Tibial nerve (tissue), 4 donors: ENCODE results near the gene FLII. TPM values are rescaled to one million over a fixed set of nuclear protein-coding genes. Genes with fewer than 3 reads are reported as not detected.

ENCODE experiments used
- DNase-seq, 2 donors: peaks; one replicate each; pipeline ENCODE4 v3.0.0-alpha.2; 2019; ENCODE audit warnings: low spot score in 2 of 2
- H3K27ac ChIP-seq, 4 donors: fragments of 200-600 bp; sonication (generic) in 3 of 4; one replicate each; pipeline ENCODE4 v1.5.1; 2017 to 2019; ENCODE audit warnings: mild to moderate bottlenecking in 1 of 4
- H3K27me3 ChIP-seq, 2 donors: fragments of 200-600 bp; sonication (generic) in 1 of 2; one replicate each; pipeline versions ENCODE4 v1.5.1 to v1.6.0; 2017 to 2019
- H3K36me3 ChIP-seq, 3 donors: fragments of 200-600 bp; sonication (generic); one replicate each; pipeline ENCODE4 v1.5.1; 2018 to 2019
- H3K4me1 ChIP-seq, 4 donors: fragments of 200-600 bp; sonication (generic) in 3 of 4; one replicate each; pipeline ENCODE4 v1.5.1; 2017 to 2019
- H3K4me3 ChIP-seq, 4 donors: fragments of 200-600 bp; sonication (generic) in 3 of 4; one replicate each; pipeline ENCODE4 v1.5.1; 2017 to 2019; ENCODE audit warnings: mild to moderate bottlenecking in 1 of 4, moderate library complexity in 1 of 4
- H3K9me3 ChIP-seq, 4 donors: fragments of 200-600 bp; sonication (generic) in 3 of 4; one replicate each; pipeline ENCODE4 v1.5.1; 2017 to 2019
- CTCF ChIP-seq, 5 experiments: fragments of 200-600 bp in 3 of 5; fragments of 450-650 bp in 2 of 5; sonication (generic) in 3 of 5; IDR thresholded peaks; one replicate each; pipeline ENCODE4 v1.5.1; 2016 to 2019; ENCODE audit warnings: antibody characterized with exemption in 5 of 5, mild to moderate bottlenecking in 3 of 5, moderate library complexity in 2 of 5
- EP300 ChIP-seq, 2 donors: sonication (generic); formaldehyde crosslinking; IDR thresholded peaks; one replicate each; pipeline ENCODE4 v1.6.1; 2017; ENCODE audit warnings: antibody characterized with exemption in 2 of 2, mild to moderate bottlenecking in 1 of 2
- POLR2A ChIP-seq, 2 donors: fragments of 450-650 bp; IDR thresholded peaks; one replicate each; pipeline ENCODE4 v1.6.1; 2017; ENCODE audit warnings: antibody characterized with exemption in 2 of 2, mild to moderate bottlenecking in 2 of 2, moderate library complexity in 2 of 2
- WGBS, 2 donors: methylation state at CpG; one replicate each; pipeline ENCODE4 v1.1.5; 2018; 5-methylcytosine and 5-hydroxymethylcytosine counted together
- total RNA-seq, 4 donors: library from RNA; depleted of rRNA; stranded (reverse); fragments of >200 nt; gene quantifications; one replicate each; pipeline ENCODE4 v1.1.0, GENCODE V29; 2016

Gene FLII
- total RNA-seq, 4 donors from 2014 or later, result 284 to 466 (median 335) TPM

GRCh38 chr17:18253187-18253884, 5.2 kb downstream of the FLII start:
- Histone ChIP-seq H3K9me3 (no peaks in the 10 kb centered on the region), H3K36me3 (peaks cover 0 to 84% (median 37%) of the 10 kb centered on the region in 3 donors), H3K27ac (no peak overlapping the region), H3K4me3 (no peak overlapping the region), H3K4me1 (peaks cover 0 to 31% (median 14%) of the 10 kb centered on the region in 4 donors), H3K27me3 (no peaks in the 10 kb centered on the region)
- no peak for DNase-seq
- 77 to 83% methylated on average over 14 to 16 of the region's 16 CpGs for WGBS, 2 donors
- no peak for TF ChIP-seq EP300 (IDR thresholded peaks at IDR 0.05)
- TF ChIP-seq POLR2A (IDR thresholded peaks at IDR 0.05), result no peak
- TF ChIP-seq CTCF (IDR thresholded peaks at IDR 0.05), result no peak

GRCh38 chr17:18252160-18252559, 6.4 kb downstream of the FLII start:
- peaks cover 0 to 96% (median 37%) of the 10 kb centered on the region in 3 donors for H3K36me3 ChIP-seq

GRCh38 chr17:18251204-18251603, 7.3 kb downstream of the FLII start:
- Histone ChIP-seq H3K4me3 (no peak overlapping the region), H3K27ac (no peak overlapping the region), H3K9me3 (no peaks in the 10 kb centered on the region), H3K27me3 (no peaks in the 10 kb centered on the region), H3K4me1 (peaks cover 0 to 33% (median 0%) of the 10 kb centered on the region in 4 donors), H3K36me3 (peaks cover 0 to 100% (median 42%) of the 10 kb centered on the region in 3 donors)
- no peak for DNase-seq
- TF ChIP-seq CTCF (IDR thresholded peaks at IDR 0.05) (no peak), EP300 (IDR thresholded peaks at IDR 0.05) (no peak), POLR2A (IDR thresholded peaks at IDR 0.05) (no peak)
- 77 to 80% methylated on average over 13 to 15 of the region's 15 CpGs for WGBS, 2 donors

More at GRCh38 chr17:18252160-18252559, 6.4 kb downstream of the FLII start:
- DNase-seq, result no peak
- H3K27ac ChIP-seq, result no peak overlapping the region
- H3K4me3 ChIP-seq, result no peak overlapping the region
- no peaks in the 10 kb centered on the region for H3K9me3 ChIP-seq
- 65 to 82% methylated on average over 3 to 5 of the region's 5 CpGs for WGBS, 2 donors
- no peaks in the 10 kb centered on the region for H3K27me3 ChIP-seq
- no peak for TF ChIP-seq POLR2A (IDR thresholded peaks at IDR 0.05)
- no peak for TF ChIP-seq CTCF (IDR thresholded peaks at IDR 0.05)
- no peak for TF ChIP-seq EP300 (IDR thresholded peaks at IDR 0.05)
- peaks cover 0 to 36% (median 8%) of the 10 kb centered on the region in 4 donors for H3K4me1 ChIP-seq

GRCh38 chr17:18250708-18251107, 7.8 kb downstream of the FLII start:
- no peak for DNase-seq
- Histone ChIP-seq H3K4me1 (peaks cover 0 to 28% (median 0%) of the 10 kb centered on the region in 4 donors), H3K36me3 (peaks cover 0 to 100% (median 47%) of the 10 kb centered on the region in 3 donors), H3K27ac (no peak overlapping the region), H3K4me3 (no peak overlapping the region), H3K9me3 (no peaks in the 10 kb centered on the region), H3K27me3 (no peaks in the 10 kb centered on the region)
- TF ChIP-seq EP300 (IDR thresholded peaks at IDR 0.05) (no peak), POLR2A (IDR thresholded peaks at IDR 0.05) (no peak), CTCF (IDR thresholded peaks at IDR 0.05) (no peak)
- 90 to 94% methylated on average over 14 of the region's 14 CpGs for WGBS, 2 donors

- no peak for TF ChIP-seq CTCF (IDR thresholded peaks at IDR 0.05)
- no peak for TF ChIP-seq POLR2A (IDR thresholded peaks at IDR 0.05)
- no peak for TF ChIP-seq EP300 (IDR thresholded peaks at IDR 0.05)
- Histone ChIP-seq H3K27ac (no peak overlapping the region), H3K4me1 (peaks cover 0 to 27% (median 0%) of the 10 kb centered on the region in 4 donors), H3K4me3 (no peak overlapping the region), H3K36me3 (peaks cover 0 to 100% (median 49%) of the 10 kb centered on the region in 3 donors), H3K9me3 (no peaks in the 10 kb centered on the region), H3K27me3 (no peaks in the 10 kb centered on the region)
- DNase-seq, result no peak
- WGBS, 2 donors, result 84 to 86% methylated on average over 9 of the region's 9 CpGs
Observed at GRCh38 chr17:18250259-18250658, 8.3 kb downstream of the FLII start.
